LNCAP (cell line): Measurements from ENCODE around the gene PCDHB3.

Experiments used
- CTCF ChIP-seq: fragments of 450-650 bp; IDR thresholded peaks from 2 replicates; pipeline ENCODE4 v1.5.1; 2017; ENCODE audit warnings: mild to moderate bottlenecking

Gene PCDHB3

GRCh38 chr5:141095263-141095641 lies 5.0 kb upstream of the PCDHB3 start:
- no peak for TF ChIP-seq CTCF

- no peak for TF ChIP-seq CTCF
Measured at GRCh38 chr5:141101059-141101458, 786 bp downstream of the PCDHB3 start.

GRCh38 chr5:141105350-141105749 lies 5.1 kb downstream of the PCDHB3 start:
- no peak for TF ChIP-seq CTCF

- no peak for TF ChIP-seq CTCF
Measured at GRCh38 chr5:141119250-141119649, 19.0 kb downstream of the PCDHB3 start.

- TF ChIP-seq CTCF, result peak; percentile 65
Measured at GRCh38 chr5:141121563-141121962, 21.3 kb downstream of the PCDHB3 start, which contains the start of gene PCDHB4. Gene PCDHB4 (plus strand): TSS chr5:141121818. CDS start chr5:141121999, 181 bp downstream.

GRCh38 chr5:141121985-141122384 lies 21.7 kb downstream of the PCDHB3 start:
- TF ChIP-seq CTCF, result no peak

- TF ChIP-seq CTCF, result no peak
Measured at GRCh38 chr5:141127305-141127704, 27.0 kb downstream of the PCDHB3 start.

GRCh38 chr5:141135030-141135717 lies 34.9 kb downstream of the PCDHB3 start, which contains the start of gene PCDHB5:
Gene PCDHB5 (plus strand): TSS chr5:141135206. CDS start chr5:141135435, 229 bp downstream.
- peak; percentile 76 for TF ChIP-seq CTCF
